GM19025 (cell line): ENCODE data around the gene STBD1.
"Not testable (repeated sequence)": the region's sequence is repeated elsewhere in the genome, so short reads cannot be mapped to it uniquely, and the experiment has no call there.

Source experiments
- ATAC-seq: cut with Tn5 transposase; IDR thresholded peaks from one replicate; pipeline ENCODE4 v1.9.1; 2021; ENCODE audit warnings: mild to moderate bottlenecking, low read depth, moderate library complexity; ENCODE audit not compliant: unreplicated experiment

The STBD1 gene

DNA sequence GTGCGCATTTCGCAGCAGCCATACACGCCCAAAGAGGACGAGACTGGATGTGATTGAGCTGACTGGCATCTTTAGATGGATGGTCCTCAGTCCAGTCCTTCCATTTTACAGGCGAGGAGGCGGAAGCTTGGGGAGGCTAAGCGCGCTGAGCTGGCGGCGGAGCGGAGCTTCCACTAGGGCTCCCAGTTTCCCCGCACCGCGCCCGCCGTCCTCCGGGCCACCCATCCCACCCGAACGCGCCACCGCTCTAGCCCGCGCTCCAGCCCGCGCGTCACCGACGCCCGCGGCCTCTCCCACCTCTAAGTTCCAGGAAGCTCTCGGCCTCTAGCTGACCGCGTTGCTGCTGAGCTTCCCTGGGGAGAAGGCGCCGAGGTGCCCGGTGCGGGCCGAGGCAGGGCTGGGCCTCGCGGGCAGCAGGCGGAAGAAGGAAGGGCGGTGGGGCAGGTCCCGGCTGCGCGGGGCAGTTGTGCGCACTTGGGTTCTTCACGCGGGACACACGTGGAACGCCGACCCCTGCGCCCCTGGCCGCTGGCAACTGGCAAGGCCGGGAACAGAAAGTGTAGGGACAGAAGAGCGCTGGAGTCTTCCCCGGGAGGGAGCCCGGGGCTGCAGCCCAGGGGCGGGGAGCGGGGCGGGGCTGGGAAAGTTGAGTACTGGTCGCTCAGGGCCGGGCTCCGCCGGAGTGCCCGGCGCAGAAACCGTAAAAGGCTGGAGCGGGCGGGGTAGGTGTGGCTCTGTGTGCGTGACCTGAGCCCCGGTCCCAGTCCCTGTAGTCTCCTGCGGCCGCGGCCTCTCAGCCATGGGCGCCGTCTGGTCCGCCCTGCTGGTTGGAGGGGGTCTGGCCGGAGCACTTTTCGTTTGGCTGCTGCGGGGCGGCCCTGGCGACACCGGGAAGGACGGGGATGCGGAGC is at the start of gene STBD1:
TSS of gene STBD1 (plus strand) at position 763 of the 911 bp plus-strand sequence. CDS start at position 800, 37 bp downstream.
- no peak for ATAC-seq

DNA sequence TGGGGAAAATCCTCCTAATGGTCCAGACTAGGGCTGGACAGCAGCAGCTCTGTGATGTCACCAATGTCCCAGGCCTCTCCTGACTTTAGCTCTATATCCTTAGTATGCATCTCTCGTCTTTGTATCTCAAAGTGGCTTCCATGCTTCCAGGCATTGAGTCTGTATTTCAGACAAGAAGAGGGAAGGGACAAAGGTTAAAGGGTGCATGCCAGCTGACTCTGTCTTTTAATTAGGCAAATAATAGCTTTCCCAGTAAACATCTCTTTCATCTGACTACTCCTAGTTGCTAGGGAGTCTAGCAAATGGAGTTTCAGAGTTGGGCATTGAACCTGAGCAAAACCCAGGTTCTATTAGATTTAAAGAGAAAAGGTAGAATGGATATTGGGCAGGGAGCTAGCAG is 49.6 kb upstream of the STBD1 start:
- no peak for ATAC-seq

GRCh38 chr4:76257824-76258223 is 48.7 kb upstream of the STBD1 start:
- no peak for ATAC-seq

- ATAC-seq: no peak
These were observed 46.0 kb upstream of the STBD1 start for GRCh38 chr4:76260571-76260970.

- no peak for ATAC-seq
These were observed 40.8 kb upstream of the STBD1 start for GRCh38 chr4:76265631-76266218.

DNA sequence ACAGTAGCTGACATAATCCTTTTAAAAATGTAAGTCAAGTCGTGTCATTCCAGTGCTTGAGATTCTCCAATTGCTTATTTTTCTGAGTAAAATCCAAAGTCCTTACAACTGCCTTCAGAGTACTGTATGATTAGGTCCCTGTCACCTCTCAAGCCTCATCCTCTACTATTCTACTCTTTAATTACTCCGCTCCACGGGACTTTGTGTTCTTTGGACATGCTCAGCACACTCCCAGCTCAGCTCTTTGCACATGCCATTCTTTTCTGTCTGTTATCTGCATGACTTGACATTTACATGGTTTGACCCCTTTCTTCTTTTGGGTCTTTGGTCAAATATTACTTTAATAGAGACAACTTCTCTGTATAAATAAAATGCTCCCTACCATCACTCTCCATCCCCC is 39.9 kb upstream of the STBD1 start:
- no peak for ATAC-seq

- ATAC-seq: no peak
These were observed 38.7 kb upstream of the STBD1 start for GRCh38 chr4:76267811-76268210.

GRCh38 chr4:76270244-76271175 is 36.0 kb upstream of the STBD1 start:
- no peak for ATAC-seq

- no peak for ATAC-seq
These were observed 35.3 kb upstream of the STBD1 start for GRCh38 chr4:76271248-76271647.

- ATAC-seq: no peak
These were observed 34.5 kb upstream of the STBD1 start for GRCh38 chr4:76272073-76272472.

GRCh38 chr4:76272582-76272981 is 34.0 kb upstream of the STBD1 start:
- ATAC-seq: no peak

GRCh38 chr4:76272999-76273398 is 33.5 kb upstream of the STBD1 start:
- no peak for ATAC-seq

DNA sequence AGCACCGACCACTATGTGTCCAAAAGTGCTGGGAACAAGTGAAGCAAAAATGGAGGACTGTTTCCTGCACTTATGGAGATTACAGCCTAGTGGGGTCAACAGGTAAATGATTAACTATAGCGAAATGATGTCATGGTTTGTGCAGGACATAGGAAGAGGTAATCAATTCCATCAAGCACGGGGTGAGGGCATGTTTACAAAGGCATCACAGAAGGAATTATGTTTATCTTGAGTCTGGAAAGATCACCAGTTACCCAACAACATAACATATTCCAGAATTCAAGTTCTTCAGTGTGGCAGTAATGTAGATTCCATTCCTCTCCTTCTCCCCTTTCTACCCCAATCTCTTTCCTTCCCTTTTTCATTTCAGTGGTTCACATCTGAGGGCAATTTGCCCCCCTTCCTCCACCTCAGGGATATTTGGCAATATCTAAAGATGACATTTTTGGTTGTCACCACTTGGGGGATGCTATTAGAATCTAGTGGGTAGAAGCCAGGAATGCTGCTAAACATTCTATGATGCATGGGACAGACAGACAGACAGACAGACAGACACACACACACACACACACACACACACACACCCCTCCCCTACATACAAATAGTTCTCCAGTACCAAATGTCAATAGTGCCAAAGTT is 30.9 kb upstream of the STBD1 start:
- ATAC-seq: no peak

DNA sequence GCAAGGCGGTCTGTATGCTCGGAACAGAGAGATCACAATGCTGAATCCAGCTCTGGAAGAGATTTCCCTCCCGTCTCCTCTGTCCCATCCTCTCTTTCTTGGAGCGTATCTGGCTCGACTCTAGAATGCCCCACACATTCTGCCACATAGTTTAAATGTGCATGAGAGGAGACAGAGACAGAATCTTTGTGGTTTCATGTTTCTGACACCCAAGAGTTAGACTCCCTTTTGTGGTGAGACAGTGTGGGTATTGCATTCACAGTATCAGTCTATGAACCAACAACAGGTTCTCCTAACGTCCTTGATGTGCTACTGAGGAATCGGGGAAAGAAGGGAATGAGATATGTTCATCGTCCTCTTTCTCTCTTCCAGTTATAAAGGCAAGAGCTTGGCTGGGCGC is 29.7 kb upstream of the STBD1 start:
- ATAC-seq: no peak

- no peak for ATAC-seq
These were observed 28.9 kb upstream of the STBD1 start for GRCh38 chr4:76277667-76278066.

DNA sequence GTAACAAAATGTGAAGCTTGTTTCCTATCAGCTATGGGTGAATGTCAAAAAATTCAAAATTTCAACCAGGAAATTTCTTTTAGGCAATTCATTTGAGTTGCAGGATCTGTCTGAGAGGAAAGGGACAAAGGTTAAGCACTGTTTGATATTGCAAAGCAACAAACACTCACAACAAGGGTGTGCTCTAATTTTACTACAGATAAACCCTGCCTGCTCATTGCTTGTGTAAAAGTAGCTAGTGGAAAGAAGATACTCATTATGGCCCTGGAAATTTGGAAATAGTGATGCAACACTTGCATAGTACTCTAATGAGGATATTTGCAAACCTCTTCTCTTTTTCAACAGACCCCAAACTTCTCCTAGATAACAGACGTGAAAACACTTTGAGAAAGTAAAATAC is 27.9 kb upstream of the STBD1 start:
- ATAC-seq: no peak

DNA sequence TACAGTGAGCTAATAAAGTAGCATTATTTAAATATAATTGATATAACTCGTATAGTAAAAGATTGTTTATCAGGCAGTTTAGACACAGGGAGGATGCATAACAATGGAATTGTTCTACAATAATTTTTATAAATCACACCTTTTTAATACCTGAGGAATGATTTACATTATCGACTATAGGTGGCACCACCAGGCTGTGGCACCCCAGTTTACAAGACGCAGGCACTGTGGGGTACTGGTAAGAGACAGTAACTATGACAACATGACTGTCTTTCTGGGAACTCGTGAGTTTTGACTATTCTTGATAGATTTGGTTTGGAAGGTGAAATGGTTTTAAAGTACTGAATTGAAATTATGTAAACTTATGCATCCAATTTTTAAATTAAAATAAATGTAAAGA is 27.1 kb upstream of the STBD1 start:
- no peak for ATAC-seq

DNA sequence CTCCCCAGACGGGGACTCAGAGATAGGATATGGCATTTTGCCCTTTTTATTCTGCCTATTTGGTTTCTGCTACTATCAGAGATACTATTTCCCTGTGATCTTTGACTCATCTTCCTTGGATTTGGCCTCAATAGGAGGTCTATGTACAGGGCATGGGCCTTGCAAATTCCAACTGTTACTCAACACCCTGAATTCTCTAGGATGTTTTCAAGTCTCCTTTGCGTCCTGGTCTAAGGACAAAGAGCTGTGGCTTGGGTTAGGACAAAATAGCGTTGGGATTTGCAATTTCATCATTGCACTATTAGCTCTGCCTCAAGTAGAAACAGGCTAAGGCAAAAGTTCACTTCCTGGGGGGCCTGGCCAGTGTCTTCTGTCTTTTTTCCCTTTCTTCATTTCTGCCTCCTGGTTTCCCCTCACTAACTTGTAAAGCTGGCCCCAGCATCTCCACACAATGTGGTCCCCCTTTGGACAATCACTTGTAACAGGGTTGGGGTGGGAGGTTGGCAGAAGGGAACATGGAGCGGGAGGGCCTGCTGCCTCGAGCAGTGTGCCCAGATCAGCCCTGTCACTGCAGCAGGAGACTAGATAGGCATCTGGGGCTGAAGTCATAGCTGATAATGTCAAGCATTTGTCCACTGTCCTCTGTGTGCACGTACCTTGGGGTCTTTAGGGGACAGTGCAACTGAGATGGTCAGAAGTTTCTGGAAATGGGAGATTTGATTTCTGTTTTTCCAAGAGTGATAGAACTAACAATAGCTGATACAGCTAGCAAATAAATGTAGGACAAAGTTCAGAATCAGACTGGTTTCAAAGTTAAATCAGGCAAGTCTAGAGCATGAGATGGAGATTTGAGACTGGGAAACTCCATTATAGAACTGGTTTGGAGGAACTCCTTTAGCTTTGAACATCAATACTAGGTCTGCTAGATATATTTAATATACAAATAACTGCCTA is 25.8 kb upstream of the STBD1 start:
- ATAC-seq: no peak

GRCh38 chr4:76281594-76281993 is 24.9 kb upstream of the STBD1 start:
- not testable (repeated sequence) for ATAC-seq
